ENCODE data around the gene TEX19.

The TEX19 gene

DNA sequence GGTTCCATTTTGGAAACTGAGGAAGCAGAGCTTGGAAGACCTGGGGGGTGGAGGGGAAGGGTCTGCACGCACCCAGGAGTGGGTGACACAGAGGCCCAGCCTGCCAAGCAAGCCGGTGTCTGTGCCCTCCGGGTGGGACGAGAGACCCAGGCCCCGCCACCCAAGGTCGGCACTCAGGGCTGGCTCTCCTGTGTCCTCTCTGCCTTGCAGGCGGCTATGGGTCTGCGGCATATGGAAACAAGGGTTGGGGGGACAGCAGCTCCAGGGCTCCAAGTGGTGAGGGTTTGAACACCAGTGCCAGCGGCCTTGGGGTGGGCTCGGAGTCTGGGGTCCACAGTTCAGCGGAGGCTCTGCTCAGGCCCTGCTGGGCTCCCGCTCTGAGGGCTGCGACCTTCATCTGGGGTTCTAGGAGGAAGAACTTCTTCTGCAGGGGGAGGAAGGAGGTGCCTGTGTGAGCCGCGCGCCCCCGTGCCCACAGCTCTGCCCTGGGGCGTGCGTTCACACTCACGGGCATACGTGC, 37.0 kb upstream of the TEX19 start:
- peak in 1 of 2 experiments; percentile 49 for DNase-seq

DNA sequence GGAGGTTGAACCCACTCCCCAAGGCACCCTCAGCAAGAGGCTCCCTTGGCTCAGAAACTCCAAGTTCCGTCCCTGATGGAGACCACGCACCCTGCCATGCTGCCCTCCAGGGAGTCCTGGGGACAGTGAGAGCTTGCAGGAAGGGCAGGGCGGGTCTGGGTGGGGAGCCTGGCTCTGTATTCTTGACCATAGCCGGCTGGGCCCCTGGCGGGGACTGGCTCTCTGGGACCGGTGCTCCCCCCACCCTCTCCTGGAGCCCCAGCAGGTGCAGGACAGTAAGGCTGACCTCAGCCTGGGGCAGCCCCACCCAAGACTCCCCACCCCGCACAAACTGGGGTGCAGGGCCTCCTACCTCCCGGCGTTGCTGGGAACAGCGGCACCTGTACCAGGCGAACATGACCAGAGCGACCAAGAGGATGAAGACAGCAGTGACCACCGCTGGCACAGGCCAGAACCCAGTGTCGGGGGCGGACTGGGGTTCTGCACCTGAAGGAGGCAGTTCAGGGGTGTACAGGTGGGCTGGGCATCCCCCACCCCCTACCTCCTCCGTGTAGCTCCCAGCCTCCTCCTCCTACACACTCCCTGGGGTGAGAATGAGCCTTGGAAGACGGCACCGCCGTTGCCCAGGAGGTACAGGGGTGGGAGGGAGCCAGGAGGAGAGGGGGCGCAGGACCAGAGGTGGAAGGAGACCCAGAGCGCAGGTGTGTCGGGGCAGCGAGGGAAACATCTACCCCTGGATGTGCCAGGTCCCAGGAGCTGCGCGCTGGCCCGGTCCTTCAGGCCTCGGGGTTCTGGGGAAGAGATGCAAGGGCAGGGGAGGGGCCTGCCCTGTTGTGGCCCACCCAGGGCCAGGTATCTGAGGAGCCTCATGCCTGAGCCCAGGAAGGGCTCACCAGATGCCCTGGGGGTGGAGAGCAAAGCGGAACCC, 36.3 kb upstream of the TEX19 start:
- no peak for DNase-seq

DNA sequence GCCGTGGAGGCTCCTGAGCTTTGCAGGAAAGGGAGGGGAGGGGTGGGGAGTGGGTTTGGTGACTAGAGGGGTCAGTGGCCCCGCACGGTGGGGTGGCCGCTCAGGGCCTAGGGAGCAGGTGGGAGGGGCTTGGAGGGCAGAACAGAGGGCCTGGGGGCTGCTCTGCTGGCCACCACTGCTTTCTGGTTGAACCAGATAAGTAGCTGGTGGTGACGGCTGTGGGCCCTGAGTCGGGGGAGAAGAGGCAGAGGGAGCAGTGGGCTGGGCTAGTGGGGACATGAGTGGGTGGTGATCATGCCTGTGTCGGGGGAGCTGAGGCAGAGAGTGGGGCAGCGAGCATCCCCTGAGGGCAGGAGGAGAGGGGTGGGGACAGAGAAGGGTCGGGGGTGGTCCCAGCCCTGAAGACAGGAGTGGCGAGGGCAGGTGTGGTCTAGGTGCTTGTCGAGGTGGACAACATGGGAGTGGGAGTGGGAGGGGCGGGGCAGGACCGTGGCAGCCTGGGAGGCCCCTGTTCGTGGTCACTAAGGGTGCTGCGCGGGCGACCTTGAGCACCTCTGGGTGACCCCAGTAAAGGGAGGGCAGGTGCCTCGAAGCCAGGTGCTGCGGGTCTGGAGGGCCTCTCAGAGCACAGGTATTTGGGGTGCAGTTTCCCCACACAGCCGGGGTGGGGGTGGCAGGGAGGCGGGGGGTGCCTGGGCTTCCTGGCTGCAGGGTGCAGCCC, 35.4 kb upstream of the TEX19 start:
- DNase-seq, result no peak

DNA sequence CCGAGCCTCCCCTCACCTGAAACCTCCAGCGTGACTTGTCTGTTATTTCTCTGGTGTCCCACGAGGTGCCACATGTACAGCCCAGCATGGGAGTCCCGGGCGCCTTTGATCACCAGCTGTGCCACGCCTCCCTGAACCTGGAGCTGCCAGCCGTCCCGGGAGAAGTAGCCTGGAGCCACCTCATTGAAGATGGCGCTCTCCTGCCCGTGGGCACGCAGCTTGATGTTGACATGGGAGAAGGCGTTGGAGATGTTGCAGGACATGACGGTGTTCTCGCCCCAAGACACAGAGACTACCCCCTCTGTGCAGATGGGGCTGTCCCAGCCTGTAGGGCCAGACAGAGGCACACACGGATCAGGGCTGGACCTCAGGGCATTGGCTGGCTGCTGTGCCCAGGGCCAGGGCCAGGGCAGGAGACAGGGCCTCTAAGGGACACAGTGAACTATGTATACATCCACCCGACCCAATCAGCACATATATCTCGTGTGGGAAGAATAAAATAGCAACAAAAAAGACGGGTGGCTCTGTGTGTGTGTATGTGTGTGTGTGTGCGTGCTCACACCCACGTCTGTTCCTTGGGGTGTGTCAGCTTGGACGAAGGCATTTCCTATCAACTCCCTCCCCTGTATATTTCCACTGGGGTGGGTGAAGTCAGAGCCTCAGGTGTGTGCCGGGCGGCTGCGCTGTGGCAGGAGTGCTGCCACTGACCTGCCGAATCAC, 34.3 kb upstream of the TEX19 start:
- peak in 1 of 2 experiments; percentile 63 for DNase-seq

DNA sequence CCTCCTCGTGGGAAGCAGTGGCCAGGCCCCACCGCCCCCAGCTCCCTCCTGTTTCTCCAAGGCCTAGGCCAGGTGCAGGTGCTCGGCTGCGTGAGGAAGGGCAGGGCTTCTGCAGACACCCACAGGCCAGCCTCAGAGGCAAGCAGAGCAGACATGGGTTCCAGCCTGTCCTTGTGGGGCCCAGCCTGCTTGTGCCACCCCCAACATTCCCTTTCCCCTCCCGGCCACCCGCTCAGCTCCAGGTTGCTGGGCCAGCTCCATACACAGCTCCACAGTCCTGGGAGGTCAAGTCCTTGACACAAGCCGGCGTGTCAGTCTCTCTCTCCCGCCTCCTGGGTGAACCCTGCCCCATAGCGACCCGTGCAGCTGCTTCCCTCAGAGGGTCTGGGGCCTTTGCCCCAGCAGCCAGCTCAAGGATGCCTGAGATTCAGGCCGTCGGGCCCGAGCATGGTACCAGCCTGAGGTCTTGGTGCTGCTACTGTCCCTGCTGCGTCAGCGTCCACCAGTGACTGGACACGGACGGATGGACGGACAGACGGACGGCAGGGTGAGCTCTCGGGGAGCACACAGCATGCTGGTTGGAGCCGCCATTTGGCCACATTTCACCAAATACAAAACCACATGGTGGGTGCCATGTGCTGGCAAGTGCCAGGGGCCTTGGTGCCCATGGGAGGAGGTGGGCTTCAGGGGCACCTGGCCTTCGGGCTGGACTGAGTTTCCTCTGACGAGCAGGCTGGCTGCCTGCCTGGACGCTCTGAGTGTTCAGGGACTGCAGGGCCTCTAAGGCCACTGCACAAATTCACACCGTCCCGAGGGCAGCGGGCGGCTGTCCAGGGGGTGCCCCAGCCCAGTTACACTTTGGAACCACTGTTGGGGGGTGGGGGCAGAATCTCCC, 33.5 kb upstream of the TEX19 start:
- DNase-seq, result no peak

DNA sequence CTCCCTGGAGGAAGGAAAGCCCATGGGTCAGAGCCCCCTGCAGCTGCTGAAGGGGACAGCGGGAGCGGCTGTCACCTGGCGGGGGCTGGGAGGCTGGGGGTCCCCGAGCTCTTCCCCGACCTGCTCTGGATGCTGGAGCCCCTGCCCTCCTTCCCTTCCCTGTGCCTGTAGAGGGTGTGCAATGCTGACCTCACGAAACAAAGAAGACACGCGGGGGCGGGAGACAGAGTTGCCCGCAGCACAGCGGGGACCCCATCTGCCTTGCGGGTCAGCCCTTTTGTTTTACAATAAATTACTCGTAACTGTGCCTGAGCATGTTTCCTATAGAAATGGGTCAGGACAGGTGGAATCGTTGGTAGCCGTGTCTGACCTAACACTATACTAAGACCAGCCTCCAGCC, 31.8 kb upstream of the TEX19 start:
- DNase-seq, result no peak

DNA sequence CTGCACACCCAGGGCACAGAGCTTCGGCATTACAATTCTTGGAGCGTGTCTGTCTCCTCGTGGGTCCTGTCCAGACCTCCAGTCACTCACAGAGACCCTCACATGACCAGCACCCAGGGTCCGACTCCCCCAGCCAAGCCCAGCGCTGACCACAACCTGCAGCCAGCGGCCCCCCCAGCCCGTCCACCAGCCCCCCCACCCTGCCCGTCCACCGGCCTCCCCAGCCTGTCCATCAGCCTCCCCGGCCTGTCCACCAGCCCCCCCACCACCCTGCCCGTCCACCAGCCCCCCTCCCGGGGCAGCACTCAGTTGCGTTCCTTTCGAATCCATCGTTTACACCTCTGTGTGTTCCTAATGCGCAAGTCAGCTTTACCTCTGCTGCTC, 31.3 kb upstream of the TEX19 start:
- DNase-seq, result no peak

DNA sequence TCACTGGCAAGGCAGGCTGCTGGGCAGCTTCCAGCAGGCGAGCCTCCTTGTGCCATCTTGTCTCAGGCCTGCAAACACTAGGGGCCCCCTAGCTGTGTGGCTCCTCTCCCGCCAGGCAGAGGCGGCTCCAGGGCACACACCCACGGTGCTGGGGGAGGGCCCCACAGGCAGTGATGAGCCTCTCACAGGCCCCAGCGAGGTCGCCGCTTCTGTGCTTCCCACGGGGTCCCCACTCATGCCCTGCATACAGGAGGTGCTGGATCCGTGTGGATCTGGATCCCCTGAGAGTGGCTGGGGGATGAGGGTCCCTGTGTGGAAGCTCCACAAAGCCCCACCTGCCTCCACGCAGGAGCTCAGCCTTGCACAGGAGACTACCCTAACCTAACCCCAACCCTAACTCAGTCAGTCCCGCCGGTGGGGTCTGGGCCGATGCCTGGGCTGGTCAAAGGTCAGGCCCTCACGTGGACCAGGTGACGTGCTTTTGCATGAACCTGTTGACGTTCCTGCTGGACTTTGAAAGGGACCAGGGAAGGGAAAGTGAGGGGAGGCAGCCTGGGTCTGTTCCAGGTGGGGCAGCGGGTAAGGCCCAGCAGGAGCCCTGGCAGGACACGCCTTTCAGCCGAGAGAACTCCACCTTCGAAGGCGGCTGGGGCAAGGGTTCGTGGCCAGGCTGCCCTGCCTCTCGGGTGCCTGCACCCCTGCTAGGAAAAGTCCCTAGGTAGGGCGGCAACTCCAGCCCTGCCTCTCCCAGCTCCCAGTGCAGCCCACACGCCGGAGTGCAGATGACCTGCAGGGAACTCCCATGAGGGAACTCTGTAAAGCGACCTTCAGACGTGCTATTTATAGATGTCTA, 30.7 kb upstream of the TEX19 start:
- DNase-seq, result no peak

DNA sequence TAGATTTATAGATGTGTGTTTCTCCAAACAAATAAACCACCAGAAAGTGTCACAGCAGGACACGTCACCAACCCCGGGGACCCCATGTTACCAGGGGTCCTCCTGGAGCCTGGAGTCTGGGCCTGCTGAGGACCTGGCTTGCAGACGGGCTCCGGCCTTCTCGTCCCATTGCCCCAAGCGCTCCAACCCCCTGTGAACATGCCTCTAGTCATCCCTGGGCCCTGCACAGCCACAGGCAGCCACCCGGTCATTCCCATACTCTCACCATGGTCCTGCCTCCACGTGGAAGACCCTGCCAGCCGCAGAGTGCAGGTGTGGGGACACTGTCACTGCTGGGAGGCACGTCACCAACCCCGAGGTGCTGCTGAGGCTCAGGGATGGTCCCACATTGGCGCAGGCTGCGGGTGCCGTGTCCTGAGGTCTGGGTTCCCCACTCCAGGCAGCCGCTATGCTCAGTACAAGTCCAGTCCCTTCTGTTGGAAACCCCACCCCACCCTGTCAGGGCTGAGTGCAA, 30.0 kb upstream of the TEX19 start:
- DNase-seq, result no peak

DNA sequence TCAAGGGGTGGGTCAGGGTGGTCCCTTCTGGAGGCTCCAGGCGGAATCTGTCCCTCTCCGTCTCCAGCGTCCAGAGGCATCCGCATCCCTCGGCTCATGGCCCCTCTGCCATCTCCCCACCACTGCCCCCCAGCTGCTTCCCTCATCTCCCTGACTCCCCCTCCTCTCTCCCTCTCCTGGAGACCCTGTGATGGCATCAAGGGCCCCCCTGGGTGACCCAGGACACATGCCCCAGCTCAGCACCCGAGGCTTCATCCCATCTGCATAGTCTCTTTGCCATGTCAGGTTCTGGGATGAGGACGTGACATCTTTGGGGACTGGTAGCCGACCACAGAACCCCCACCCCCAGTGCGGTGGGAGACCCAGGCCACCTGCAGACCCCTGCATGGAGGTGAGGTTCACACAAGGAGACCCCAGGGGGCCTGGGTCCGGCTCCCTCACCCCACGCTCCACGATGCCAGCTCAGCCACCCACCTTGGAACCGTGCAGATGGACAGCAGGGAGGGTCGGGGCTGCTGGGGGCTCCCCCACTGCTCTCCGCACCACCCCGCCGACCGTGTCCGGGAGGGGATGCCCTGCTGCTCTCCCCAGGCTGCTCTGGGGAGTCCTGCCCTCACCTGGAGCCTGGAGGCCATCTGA, 29.2 kb upstream of the TEX19 start:
- no peak for DNase-seq

DNA sequence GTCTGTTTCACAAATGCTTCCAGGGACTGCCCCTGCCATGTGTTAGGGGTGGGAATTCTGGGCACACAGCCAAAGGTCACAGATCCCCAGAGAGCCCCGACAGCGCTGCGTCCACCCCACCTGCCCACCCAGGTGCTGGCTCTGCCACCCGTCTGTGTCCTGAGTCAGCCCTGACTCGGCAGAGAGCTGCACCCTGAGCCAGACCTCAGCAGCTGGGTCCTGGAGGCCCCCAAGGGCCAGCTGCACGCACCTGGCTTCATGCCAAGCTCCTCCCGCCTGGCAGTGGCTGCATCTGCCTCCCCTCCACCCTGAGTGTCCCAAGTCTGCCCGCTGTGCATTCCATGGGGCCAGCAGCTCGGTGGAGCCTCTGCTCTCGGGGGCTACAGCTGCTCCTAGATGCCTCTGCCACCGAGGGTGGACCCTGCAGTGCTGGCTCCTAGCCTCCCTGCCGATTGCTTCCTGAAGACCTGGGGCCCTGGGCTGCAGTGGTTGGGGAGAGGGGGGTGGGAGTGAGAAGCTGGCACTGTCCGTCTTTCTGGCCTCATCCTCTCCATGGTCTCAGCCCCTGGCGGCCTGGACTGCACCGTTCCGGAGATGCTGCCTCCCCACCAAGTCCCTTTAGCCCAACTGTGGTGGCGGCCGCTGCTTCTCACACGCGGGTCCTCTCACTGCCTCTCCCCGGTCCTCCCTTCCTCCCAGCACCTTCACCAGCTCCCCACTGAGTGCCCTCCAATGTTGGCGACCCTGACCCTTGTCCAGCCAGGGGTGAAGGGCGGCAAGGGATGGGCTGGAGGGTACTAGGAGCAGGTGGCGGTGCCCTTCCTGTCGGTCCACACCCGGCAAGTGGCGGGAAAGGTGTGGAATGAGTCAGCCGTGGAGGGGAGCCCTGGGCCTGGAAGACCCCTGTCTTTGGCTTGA, 28.5 kb upstream of the TEX19 start:
- no peak for DNase-seq

DNA sequence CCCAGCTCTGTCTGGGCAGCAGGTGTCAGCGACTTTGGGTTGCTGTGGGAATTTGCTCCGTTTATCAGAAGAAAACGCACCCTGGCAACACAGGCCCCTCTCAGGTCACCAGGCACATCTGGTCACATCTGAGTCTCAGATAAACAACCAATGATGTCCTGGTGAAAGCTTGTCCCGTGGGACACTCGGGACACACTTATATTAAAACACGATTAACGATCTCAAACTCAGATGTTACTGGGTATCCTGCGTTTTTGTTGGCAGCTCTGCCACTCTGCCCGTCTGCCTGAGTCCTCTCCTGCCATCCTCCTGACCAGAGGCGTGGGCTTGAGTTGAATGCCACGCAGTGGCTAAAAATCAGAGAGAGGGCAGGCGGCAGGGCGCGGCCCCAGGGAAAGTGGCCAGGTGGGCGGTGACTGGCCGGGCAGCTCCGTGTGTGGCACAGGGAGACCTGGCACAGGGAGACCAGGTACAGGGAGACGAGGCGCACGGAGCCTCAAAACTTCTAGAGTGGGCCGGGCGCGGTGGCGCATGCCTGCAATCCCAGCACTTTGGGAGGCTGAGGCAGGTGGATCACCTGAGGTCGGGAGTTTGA, 27.6 kb upstream of the TEX19 start:
- no peak for DNase-seq

DNA sequence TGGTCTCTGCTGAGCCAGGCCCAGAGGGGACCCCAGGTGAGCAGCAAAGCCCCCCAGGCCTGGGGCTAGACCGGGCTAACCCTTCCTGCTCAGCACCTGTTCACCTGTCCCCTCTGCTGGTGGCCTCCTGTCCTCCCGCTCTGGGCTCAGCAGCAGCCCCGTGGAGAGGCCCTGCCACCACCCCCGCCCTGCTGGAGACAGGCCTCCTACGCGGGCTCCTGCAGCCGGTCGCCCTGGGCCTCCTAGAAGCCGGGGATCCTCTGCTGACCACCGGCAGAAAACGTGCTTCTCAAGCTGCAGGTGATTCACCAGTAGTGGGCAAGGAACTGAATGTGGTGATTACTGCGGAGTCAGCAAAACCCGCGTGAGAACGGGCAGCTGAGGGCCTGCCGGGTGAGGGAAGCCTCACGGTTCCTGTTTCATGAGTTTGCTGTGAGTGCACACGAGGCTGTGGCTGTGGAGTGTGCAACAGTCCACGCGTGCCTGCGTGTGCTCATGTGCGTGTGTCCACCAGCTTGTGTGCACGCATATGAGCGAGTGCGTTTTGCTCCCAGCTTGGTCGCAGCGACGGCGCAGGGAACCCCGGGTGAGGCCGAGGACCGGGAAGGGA, 26.3 kb upstream of the TEX19 start:
- no peak for DNase-seq

DNA sequence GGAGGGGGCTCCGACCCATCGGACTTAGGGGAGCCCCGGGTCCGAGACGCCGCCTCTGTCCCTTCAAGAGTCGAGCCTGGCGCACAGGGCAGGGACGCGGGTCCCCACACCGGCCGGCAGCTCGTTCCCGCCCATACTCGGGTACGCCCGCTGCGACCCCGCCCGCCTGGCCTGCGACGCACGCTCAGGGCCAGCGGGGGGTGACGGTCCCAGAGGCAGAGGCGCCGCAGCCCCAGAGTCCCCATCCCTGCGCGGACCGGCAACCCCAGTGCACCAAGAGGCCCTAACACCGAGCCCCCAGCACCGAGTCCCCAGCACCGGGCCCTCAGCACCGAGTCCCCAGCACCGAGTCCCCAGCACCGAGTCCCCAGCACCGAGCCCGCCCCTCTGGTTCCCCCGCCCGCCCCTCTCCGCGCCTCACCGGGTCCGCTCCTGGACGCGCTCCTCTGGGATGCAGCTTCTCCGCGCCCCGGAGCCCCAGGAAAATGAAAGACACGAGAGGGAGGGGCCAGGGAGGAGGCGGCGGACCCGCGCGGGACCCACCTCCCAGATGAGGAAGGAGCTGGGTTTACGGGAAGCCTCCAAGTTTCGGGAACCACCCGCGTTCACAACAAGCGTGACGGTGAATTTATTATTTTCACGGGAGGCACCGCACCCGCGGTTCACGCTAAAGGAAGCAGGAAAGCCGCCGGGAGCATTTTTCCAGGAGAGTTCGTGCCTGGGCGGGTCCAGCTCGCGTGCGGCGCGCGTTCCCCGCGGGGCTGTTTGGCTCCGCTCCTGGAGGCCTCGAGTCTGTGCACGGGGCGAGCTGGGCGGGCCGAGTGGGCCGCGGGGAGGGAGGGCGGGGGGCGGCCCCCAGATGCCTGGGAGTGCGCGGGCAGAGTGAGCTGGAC, 25.5 kb upstream of the TEX19 start, which contains the start of gene SECTM1:
SECTM1 (minus strand) TSS at position 488 of the 893 bp plus-strand sequence. CDS start 6,526 bp downstream, outside the sequence.
- no peak for DNase-seq

DNA sequence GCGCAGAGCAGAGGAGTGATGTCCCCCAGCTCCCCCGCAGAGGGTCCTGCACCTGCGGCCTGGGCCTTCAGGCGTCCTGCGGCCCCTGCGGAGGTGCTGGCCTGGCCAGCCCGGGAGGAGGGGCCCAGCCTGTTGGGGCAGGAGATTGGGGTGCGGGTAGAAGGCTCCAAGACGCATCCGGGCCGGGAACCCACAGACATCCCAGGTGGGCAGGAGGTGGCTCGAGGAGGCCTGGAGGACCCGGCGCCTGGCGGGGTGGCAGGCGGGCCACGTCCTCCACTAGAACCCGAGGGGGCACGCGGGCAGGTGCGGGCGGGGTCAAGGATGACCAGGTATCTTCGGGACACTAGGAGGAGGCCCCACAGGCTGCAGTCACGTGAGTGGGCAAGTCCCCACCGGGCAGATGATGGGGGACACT, 24.8 kb upstream of the TEX19 start:
- no peak for DNase-seq

DNA sequence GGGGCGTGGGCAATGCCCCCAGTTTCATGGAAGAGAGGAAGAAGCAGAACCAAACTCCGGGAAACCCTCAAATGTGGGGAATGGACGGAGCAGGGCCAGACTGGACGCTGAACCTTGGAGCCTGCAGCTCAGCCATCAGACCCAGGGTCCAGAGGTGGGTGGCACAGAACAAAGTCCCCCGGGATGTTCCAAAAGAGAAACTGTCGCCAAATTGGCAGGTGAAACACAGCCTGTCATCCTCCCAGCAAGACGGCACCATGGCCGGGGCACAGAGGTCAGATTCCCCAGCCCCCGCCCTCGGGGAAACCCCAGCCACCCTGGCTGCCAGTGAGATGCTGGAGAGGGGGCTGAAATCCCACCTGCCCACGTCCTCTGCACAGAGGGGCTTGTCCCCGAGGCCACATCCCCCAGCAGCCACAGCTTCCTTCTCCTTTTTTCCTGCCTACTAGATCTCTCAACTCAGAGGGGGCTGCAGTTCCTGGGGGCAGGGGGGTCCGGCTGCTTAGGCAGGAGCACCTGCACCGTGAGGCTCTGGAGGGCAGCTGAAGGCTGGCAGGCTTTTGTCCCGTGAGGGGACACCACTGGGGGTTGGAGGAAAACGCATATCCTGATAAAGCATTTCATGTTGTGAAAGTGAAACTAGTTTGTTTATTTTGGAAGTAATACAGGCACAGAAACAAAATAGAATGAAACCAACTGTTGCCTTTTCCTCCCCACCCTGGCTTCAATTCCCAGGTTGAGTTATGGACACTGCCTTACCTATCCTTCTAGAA, 24.2 kb upstream of the TEX19 start:
- DNase-seq, result no peak

Data from stimulated activated CD4-positive, alpha-beta T cell treated with anti-CD3 and anti-CD28 coated beads, Interleukin-4, amount 100 ng/mL, for 4 hours (primary cell).